H1 (cell line): ENCODE measurements around the gene AHCY. TPM values are rescaled to one million over a fixed set of nuclear protein-coding genes. Genes with fewer than 3 reads are reported as not detected.

Experiments
- CTCF ChIA-PET: fragments of 300-600 bp; sonication (Branson Sonifier 250); formaldehyde crosslinking; loops from one replicate; lab custom pipeline; 2021; ENCODE audit not compliant: partially characterized antibody; lab: Charles Lee
- POLR2A ChIA-PET: fragments of 300-600 bp; sonication (Branson Sonifier 250); formaldehyde crosslinking; loops from one replicate; lab custom pipeline; 2021; ENCODE audit warnings: inconsistent platforms; ENCODE audit not compliant: partially characterized antibody; lab: Charles Lee
- DNase-seq, 2 experiments: peaks; one replicate each; pipeline versions ENCODE4 v3.0.0 to v3.0.0-alpha.2; 2010 to 2022; ENCODE audit warnings: low spot score in 2 of 2, low read depth in 1 of 2, mixed read lengths in 1 of 2
- FAIRE-seq: peaks from 2 replicates; lab custom pipeline; 2011; peaks lifted over from hg19 to GRCh38; lab: Jason Lieb, UNC
- H2AFZ ChIP-seq: 2 replicates; pipeline ENCODE4 v1.8.1; 2012; ENCODE audit warnings: low read length, inconsistent platforms
- H2AK5ac ChIP-seq: 2 replicates; pipeline ENCODE4 v1.6.1; 2013; ENCODE audit warnings: low read depth, low read length
- H2BK120ac ChIP-seq: replicated peaks from 2 replicates; pipeline ENCODE3; 2013; ENCODE audit warnings: low read depth, low read length, inconsistent platforms
- H2BK12ac ChIP-seq: 2 replicates; pipeline ENCODE4 v1.6.1; 2013; ENCODE audit warnings: low read depth, low read length
- H2BK15ac ChIP-seq: 2 replicates; pipeline ENCODE4 v1.6.1; 2013; ENCODE audit warnings: low read length
- H2BK20ac ChIP-seq: 2 replicates; pipeline ENCODE4 v1.6.1; 2013; ENCODE audit warnings: low read length
- H2BK5ac ChIP-seq: 2 replicates; pipeline ENCODE4 v1.6.1; 2013; ENCODE audit warnings: low read depth, low read length
- H3K14ac ChIP-seq: 2 replicates; pipeline ENCODE4 v1.6.1; 2013; ENCODE audit warnings: inconsistent platforms; ENCODE audit not compliant: insufficient read length
- H3K18ac ChIP-seq: 2 replicates; pipeline ENCODE4 v1.6.1; 2013; ENCODE audit warnings: low read length; ENCODE audit errors: extremely low read depth
- H3K23ac ChIP-seq: 2 replicates; pipeline ENCODE4 v1.6.1; 2013; ENCODE audit warnings: inconsistent platforms; ENCODE audit not compliant: insufficient read length
- H3K23me2 ChIP-seq: 2 replicates; pipeline ENCODE4 v1.6.1; 2013; ENCODE audit warnings: low read depth, low read length
- H3K27ac ChIP-seq: 2 replicates; pipeline ENCODE4 v1.6.1; 2011; ENCODE audit warnings: low read depth, low read length, inconsistent platforms
- H3K27me3 ChIP-seq, 4 experiments: replicated peaks in 1 of 4; 1 replicate in 1 of 4; 2 replicates in 3 of 4; pipeline versions ENCODE4 v1.6.1 to v1.8.1; 2011 to 2013; ENCODE audit warnings: low read length in 3 of 4, mild to moderate bottlenecking in 3 of 4, inconsistent platforms in 2 of 4, mixed read lengths in 2 of 4, moderate library complexity in 1 of 4; ENCODE audit not compliant: control insufficient read depth in 3 of 4, insufficient read depth in 3 of 4; ENCODE audit errors: extremely low read depth in 1 of 4
- H3K36me3 ChIP-seq, 4 experiments: 2 replicates each; pipeline versions ENCODE4 v1.6.1 to v1.8.1; 2011 to 2013; ENCODE audit warnings: mild to moderate bottlenecking in 4 of 4, low read length in 3 of 4, moderate library complexity in 2 of 4, control low read depth in 1 of 4, inconsistent platforms in 1 of 4; ENCODE audit not compliant: insufficient read depth in 4 of 4, control insufficient read depth in 2 of 4
- H3K4ac ChIP-seq: replicated peaks from 2 replicates; pipeline ENCODE3; 2013; ENCODE audit warnings: low read length, low read depth, mixed read lengths, inconsistent platforms; ENCODE audit not compliant: insufficient read length
- H3K4me1 ChIP-seq, 4 experiments: replicated peaks in 1 of 4; 1 replicate in 1 of 4; 2 replicates in 3 of 4; pipeline versions ENCODE4 v1.6.1 to v1.8.1; 2011 to 2013; ENCODE audit warnings: low read length in 3 of 4, inconsistent platforms in 2 of 4, mixed read lengths in 1 of 4; ENCODE audit not compliant: insufficient read depth in 4 of 4, control insufficient read depth in 3 of 4
- H3K4me2 ChIP-seq, 2 experiments: 2 replicates each; pipeline versions ENCODE4 v1.6.1 to v1.8.1; 2011 to 2013; ENCODE audit warnings: low read depth in 2 of 2, low read length in 2 of 2, control low read depth in 1 of 2, inconsistent platforms in 1 of 2, mild to moderate bottlenecking in 1 of 2; ENCODE audit not compliant: insufficient read depth in 1 of 2
- H3K4me3 ChIP-seq, 4 experiments: fragments of 200-600, 300-600 bp in 1 of 4; sonication (generic), shearing (Covaris generic), sonication (Bioruptor Twin) in 1 of 4; 2 replicates each; pipeline versions ENCODE4 v1.5.1 to v1.8.1; 2011 to 2016; ENCODE audit warnings: low read length in 4 of 4, low read depth in 3 of 4, control low read depth in 2 of 4, inconsistent platforms in 2 of 4, mild to moderate bottlenecking in 2 of 4, mixed read lengths in 1 of 4, moderate library complexity in 1 of 4; ENCODE audit not compliant: insufficient read depth in 2 of 4; ENCODE audit errors: extremely low read depth in 1 of 4
- H3K56ac ChIP-seq: replicated peaks from 2 replicates; pipeline ENCODE3; 2013; ENCODE audit warnings: low read depth, mild to moderate bottlenecking, mixed read lengths, low read length, inconsistent platforms; ENCODE audit not compliant: insufficient read length
- H3K79me1 ChIP-seq: 2 replicates; pipeline ENCODE4 v1.6.1; 2013; ENCODE audit warnings: low read depth, low read length, control low read depth
- H3K79me2 ChIP-seq, 2 experiments: 2 replicates each; pipeline versions ENCODE4 v1.6.1 to v1.8.1; 2012 to 2013; ENCODE audit warnings: low read length in 2 of 2, mild to moderate bottlenecking in 2 of 2, inconsistent platforms in 1 of 2; ENCODE audit not compliant: insufficient read depth in 2 of 2, control insufficient read depth in 1 of 2
- H3K9ac ChIP-seq, 4 experiments: replicated peaks in 1 of 4; 1 replicate in 1 of 4; 2 replicates in 3 of 4; pipeline versions ENCODE4 v1.6.1 to v1.8.1; 2011 to 2013; ENCODE audit warnings: low read depth in 3 of 4, low read length in 3 of 4, control low read depth in 2 of 4, mild to moderate bottlenecking in 2 of 4, moderate library complexity in 2 of 4, inconsistent platforms in 1 of 4; ENCODE audit errors: extremely low read depth in 1 of 4
- H3K9me3 ChIP-seq, 2 experiments: 2 replicates each; pipeline versions ENCODE4 v1.6.1 to v1.8.1; 2012 to 2013; ENCODE audit warnings: mild to moderate bottlenecking in 2 of 2, moderate library complexity in 2 of 2, control low read depth in 1 of 2, inconsistent platforms in 1 of 2, low read depth in 1 of 2, low read length in 1 of 2, mixed read lengths in 1 of 2; ENCODE audit not compliant: insufficient read depth in 2 of 2
- H4K20me1 ChIP-seq, 2 experiments: replicated peaks in 1 of 2; 2 replicates each; pipeline versions ENCODE3 to v1.8.1; 2011 to 2013; ENCODE audit warnings: inconsistent platforms in 2 of 2, low read length in 2 of 2, mild to moderate bottlenecking in 1 of 2; ENCODE audit not compliant: insufficient read depth in 2 of 2, control insufficient read depth in 1 of 2
- H4K5ac ChIP-seq: 2 replicates; pipeline ENCODE4 v1.6.1; 2013; ENCODE audit warnings: low read length, low read depth, mixed read lengths, inconsistent platforms; ENCODE audit not compliant: insufficient read length
- H4K8ac ChIP-seq: 2 replicates; pipeline ENCODE4 v1.8.0; 2013; ENCODE audit warnings: mild to moderate bottlenecking, moderate library complexity, low read length, inconsistent platforms; ENCODE audit not compliant: insufficient read depth; ENCODE audit errors: extremely low read depth
- H4K91ac ChIP-seq: replicated peaks from 2 replicates; pipeline ENCODE3; 2013; ENCODE audit warnings: low read length, mixed read lengths, inconsistent platforms; ENCODE audit not compliant: insufficient read length
- EZH2 ChIP-seq: fragments of 200-600 bp; sonication (generic); IDR thresholded peaks from 2 replicates; pipeline ENCODE4 v1.7.1; 2012; ENCODE audit warnings: low read depth, mild to moderate bottlenecking, moderate library complexity, low read length, inconsistent platforms; ENCODE audit not compliant: severe bottlenecking
- KDM4A ChIP-seq: IDR thresholded peaks from one replicate; pipeline ENCODE4 v1.7.1; 2012; ENCODE audit warnings: low read depth, mild to moderate bottlenecking, moderate library complexity, low read length, inconsistent platforms; ENCODE audit not compliant: severe bottlenecking
- PHF8 ChIP-seq: fragments of 200-600 bp; sonication (generic); conservative IDR thresholded peaks from 2 replicates; pipeline ENCODE4 v1.7.1; 2012; ENCODE audit warnings: low read depth, mild to moderate bottlenecking, inconsistent platforms, low read length, moderate library complexity
- RNF2 ChIP-seq: fragments of 200-900, 300-1000 bp; sonication (generic); IDR thresholded peaks from 2 replicates; pipeline ENCODE4 v1.7.1; 2016; ENCODE audit warnings: borderline replicate concordance, low read depth, mild to moderate bottlenecking, antibody characterized with exemption, low read length; ENCODE audit not compliant: poor library complexity, severe bottlenecking; ENCODE audit errors: missing control alignments
- RXRA ChIP-seq: IDR thresholded peaks from 2 replicates; pipeline ENCODE4 v1.6.1; 2011; ENCODE audit warnings: low read depth, mild to moderate bottlenecking, low read length, moderate library complexity; ENCODE audit not compliant: insufficient read depth
- SIRT6 ChIP-seq: IDR thresholded peaks from one replicate; pipeline ENCODE4 v1.7.1; 2012; ENCODE audit warnings: low read length, inconsistent platforms
- TAF7 ChIP-seq: optimal IDR thresholded peaks from 2 replicates; pipeline ENCODE3; 2011; ENCODE audit warnings: low read depth, mild to moderate bottlenecking, inconsistent platforms, low read length, moderate library complexity, borderline replicate concordance
- TBP ChIP-seq: IDR thresholded peaks from 2 replicates; pipeline ENCODE4 v1.6.1; 2011; ENCODE audit warnings: low read depth, low read length, improper control_type of control experiment
- WGBS, 2 experiments: shearing (Covaris generic) in 1 of 2; methylation state at CpG; one replicate each; pipeline versions ENCODE4 v1.1.6 to v1.1.7; 2013 to 2015; ENCODE audit warnings: low lambda C conversion rate in 2 of 2, mixed read lengths in 2 of 2, inconsistent platforms in 1 of 2, low coverage in 1 of 2, missing lambda C conversion rate in 1 of 2; ENCODE audit not compliant: insufficient replicate concordance in 2 of 2, insufficient coverage in 1 of 2, insufficient read length in 1 of 2; ENCODE audit errors: extremely low coverage in 1 of 2, missing lambda C conversion rate in 1 of 2; 5-methylcytosine and 5-hydroxymethylcytosine counted together
- polyA plus RNA-seq, 7 experiments: library from polyadenylated mRNA; depleted of rRNA in 3 of 7; stranded (reverse) in 5 of 7; unstranded in 2 of 7; fragments of >200 nt in 5 of 7; fragments of 200-250 nt in 2 of 7; gene quantifications; 1 replicate in 5 of 7; 2 replicates in 1 of 7; 4 replicates in 1 of 7; pipeline versions ENCODE4 v1.2.1 to v1.2.3, GENCODE V29; 2011 to 2013; ENCODE audit warnings: missing spikeins in 2 of 7, mixed read lengths in 2 of 7
- total RNA-seq: library from RNA; stranded (reverse); fragmentation: NEBNext Ultra II Directional; extraction: Animal tissue kit (Norgen Biotek cat#: 25700); gene quantifications from 2 replicates; pipeline ENCODE4 v1.2.1, GENCODE V29; 2021

The AHCY gene
- total and polyA plus RNA-seq, 2 of the 8 experiments (the other 6 are each of a cell fraction or from before 2014, with no cell fraction given) = 404 to 638 TPM

DNA sequence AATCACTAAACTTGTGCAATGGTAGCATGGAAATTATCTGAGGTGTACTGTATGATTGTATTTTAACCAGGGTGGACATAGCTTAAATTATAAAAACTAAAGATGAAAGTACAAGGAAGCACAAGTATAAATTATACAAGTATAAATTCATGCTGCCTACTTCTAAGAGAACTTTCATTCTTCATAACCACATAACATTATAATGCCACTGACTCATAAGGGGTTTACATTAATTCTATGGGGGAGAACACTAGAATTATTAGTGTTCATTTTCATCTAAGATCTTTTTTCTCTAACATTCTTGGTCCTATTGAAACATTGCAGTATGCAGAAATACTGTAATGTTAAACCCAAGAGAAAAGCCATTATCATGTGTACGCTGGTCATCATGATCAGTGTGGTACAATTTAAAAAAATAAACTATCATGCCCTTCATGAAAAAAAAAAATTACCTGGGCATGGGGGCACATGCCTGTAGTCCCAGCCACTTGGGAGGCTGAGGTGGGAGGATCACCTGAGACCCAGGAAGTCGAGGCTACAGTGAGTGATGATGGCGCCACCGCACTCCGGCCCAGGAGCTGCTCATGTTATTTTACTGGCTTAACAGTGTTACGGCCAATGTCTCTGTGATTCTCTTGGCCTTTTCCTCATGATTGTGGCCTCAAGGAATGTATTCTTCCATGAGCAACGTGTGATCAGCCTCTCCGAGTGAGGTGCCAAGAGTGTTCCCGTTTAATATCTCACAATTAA lies 25.9 kb upstream of the AHCY start:
- no peaks in the 10 kb centered on the region for H3K36me3 ChIP-seq
- H3K23me2 ChIP-seq = no peaks in the 10 kb centered on the region; the same call in 1 of the 2 replicates
- H3K23ac ChIP-seq = no peak overlapping the region
- no peak overlapping the region for H2BK120ac ChIP-seq
- H4K5ac ChIP-seq = no peak overlapping the region
- no peak overlapping the region for H4K91ac ChIP-seq
- no peak overlapping the region for H3K56ac ChIP-seq
- H3K4me3 ChIP-seq = no peak overlapping the region
- ChIA-PET POLR2A (interaction anchor here (0.6 kb wide), 1 partner anchor 27 kb away, joined by 3 read pairs; no protein-coding TSS in a partner anchor), CTCF (interaction anchor here (0.6 to 1.2 kb wide), 3 partner anchors 10 to 220 kb away, joined by 3 to 5 read pairs (median 3); no protein-coding TSS in a partner anchor)
- H3K79me1 ChIP-seq = no peaks in the 10 kb centered on the region
- H3K27ac ChIP-seq = no peak overlapping the region
- no peak overlapping the region for H2BK5ac ChIP-seq
- no peak for FAIRE-seq
- no peak for DNase-seq
- H2AFZ ChIP-seq = no peak overlapping the region
- no peaks in the 10 kb centered on the region for H3K27me3 ChIP-seq
- no peak overlapping the region for H3K18ac ChIP-seq
- no peak overlapping the region for H2BK15ac ChIP-seq
- no peak overlapping the region for H2BK20ac ChIP-seq
- H3K9ac ChIP-seq = no peak overlapping the region
- H2AK5ac ChIP-seq = no peak overlapping the region
- no peaks in the 10 kb centered on the region for H4K20me1 ChIP-seq
- H3K9me3 ChIP-seq = no peaks in the 10 kb centered on the region
- H2BK12ac ChIP-seq = no peak overlapping the region
- 89% methylated on average over 9 of the region's 9 CpGs; no CpG with 5 or more reads in 1 of the 2 experiments for WGBS, 2 experiments
- TF ChIP-seq PHF8 = no peak
- TF ChIP-seq KDM4A = no peak
- TF ChIP-seq RNF2 = no peak
- no peak for TF ChIP-seq TAF7
- no peak for TF ChIP-seq TBP
- no peak for TF ChIP-seq SIRT6
- no peak for TF ChIP-seq EZH2
- TF ChIP-seq RXRA = no peak
- no peak overlapping the region for H3K4me2 ChIP-seq
- H3K4me1 ChIP-seq = peaks cover 0 to 10% (median 5%) of the 10 kb centered on the region in 4 experiments; a peak in 3 of 7 replicates
- no peaks in the 10 kb centered on the region for H3K79me2 ChIP-seq
- no peak overlapping the region for H3K14ac ChIP-seq
- H4K8ac ChIP-seq = no peak overlapping the region
- no peak overlapping the region for H3K4ac ChIP-seq
